T-helper 1 cell treated with Interleukin-12 subunit alpha and Interleukin-12 subunit beta and Interleukin-4 antibody, amounts not matched to agents 30 ng/mL and 1 ng/mL, for 36 hours (primary cell): ENCODE data around the gene DNPEP. TPM values are rescaled to one million over a fixed set of nuclear protein-coding genes. Genes with fewer than 3 reads are reported as not detected.
"Not testable (repeated sequence)": the region's sequence is repeated elsewhere in the genome, so short reads cannot be mapped to it uniquely, and the experiment has no call there.

Experiments
- intact Hi-C: fragments of 100-400 bp; cut with micrococcal nuclease; formaldehyde crosslinking; loops from one replicate; pipeline ENCODE4 v1.15.1; 2024
- total RNA-seq: library from RNA; stranded (reverse); gene quantifications from 2 replicates; pipeline ENCODE4 v1.2.3, GENCODE V29; 2022

The DNPEP gene
- total RNA-seq, 1 donor from 2014 or later: 81.0 TPM

GRCh38 chr2:219402665-219403515, 15.2 kb upstream of the DNPEP start:
- intact Hi-C loops: loop anchor here (1.0 kb wide), 4 partner anchors 31 to 239 kb away; partner anchors contain the start of gene SPEG

DNA sequence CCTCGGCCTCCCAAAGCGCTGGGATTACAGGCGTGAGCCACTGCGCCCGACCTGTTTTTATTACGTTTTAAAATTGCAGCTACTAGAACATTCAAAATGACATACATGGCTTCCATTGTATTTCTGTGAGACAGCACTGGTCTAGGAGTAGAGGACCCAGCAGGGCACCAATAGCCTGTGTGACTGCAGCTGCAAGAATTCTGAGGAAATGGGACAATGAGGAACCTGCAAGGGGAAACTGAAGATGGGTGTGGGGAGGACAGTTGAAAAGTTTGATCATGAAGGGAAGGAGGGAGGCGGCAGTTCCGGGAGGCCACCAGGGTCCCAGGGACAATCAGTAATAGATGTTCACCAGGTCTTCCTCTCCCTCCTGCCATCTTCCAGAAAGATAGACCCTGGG, 13.9 kb upstream of the DNPEP start:
- intact Hi-C loops: no loop called here

- intact Hi-C loops: no loop called here
These were observed 12.8 kb upstream of the DNPEP start for GRCh38 chr2:219400562-219400961.

DNA sequence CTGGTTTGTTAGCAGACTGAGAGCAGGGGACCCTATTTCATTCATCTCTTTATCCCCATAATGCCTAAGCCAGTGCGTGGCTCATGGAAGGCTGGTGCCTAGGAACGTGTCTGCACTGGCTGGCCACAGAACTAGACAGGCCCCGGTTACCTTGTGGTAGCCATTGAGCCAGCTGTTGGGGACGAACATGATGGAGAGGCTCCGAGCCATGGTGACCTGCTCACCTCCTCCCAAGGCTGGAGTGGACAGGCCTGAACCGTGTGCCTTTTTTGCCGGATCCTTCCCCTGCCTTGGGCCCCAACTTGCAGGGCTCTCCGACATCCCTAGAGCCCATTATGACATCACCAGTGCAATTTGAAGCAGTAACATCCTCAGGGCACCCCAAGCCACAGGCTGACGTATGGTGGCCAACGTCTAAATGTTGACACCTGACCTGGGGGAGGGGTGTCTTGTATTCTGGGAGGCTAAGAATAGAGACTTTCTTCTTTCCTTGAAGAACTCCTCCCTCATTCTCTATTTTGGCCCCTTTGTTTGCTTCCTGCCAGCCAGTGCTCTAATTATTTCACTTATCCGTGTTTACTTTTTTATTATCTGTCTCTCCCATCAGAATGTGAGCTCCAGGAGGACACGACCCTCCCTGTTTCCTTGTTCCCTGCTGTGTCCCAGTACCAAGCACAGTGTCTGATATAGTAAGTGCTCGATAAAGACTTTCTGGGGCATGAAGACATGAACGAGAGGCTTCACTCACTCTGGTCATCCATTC, 12.2 kb upstream of the DNPEP start:
- intact Hi-C loops: no loop called here

DNA sequence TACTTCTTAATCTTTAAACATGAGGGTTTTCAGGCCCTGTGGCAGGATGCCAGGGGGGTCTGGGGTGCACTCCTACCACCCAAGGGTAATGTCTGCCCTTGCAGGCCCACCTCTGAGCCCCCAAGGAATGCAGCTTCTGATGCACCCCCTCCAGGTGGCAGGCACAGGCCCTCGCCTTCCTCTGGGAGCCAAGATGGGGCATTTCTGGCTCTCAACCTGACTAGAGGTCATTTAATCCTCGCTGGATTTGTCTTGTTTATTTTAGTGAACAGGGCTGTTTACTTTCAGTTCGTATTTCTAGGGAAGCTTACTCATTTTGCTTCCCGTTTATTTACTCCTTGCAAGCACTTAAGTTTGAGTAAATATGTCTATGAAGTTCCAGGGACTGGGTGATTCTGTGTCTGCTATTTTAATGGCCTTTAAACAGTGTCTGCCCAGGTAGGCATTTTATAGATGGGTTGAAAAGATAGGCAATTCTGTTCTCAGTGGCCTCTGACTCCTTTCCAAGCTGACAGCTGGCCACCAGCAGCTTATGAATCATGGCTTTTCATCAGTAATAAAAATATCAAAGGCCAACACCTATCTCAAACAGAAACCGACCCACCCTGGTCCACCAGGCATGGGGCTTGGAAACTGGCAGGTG, 11.1 kb upstream of the DNPEP start:
- intact Hi-C loops: no loop called here

DNA sequence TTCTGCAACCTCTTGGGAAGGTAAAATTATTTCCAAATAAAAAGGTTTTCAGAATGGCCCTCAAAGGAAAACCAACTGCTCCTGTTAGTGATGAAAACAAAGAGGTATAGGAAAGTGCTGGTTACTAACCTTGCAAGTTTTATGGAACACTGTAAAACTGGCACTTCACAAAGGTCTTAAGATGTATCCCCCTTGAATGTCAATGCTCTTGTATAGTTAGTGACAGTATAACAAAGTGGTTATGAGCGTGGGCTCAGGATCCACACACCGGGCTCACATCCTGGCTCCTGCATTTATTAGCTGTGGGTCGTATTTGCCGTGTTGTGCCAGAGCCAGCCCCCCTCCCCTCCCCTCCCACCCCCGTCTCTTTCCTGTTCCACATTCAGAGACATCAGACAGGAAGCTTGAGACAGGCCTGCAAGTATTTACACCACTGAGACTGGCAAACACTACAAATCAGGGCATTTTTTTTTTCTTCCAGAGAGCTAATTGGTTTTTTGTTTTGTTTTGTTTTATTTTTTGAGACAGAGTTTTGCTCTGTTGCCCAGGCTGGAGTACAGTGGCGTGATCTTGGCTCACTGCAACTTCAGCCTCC, 9.2 kb upstream of the DNPEP start:
- intact Hi-C loops: no loop called here

GRCh38 chr2:219395609-219396008, 7.9 kb upstream of the DNPEP start:
- intact Hi-C loops: no loop called here

DNA sequence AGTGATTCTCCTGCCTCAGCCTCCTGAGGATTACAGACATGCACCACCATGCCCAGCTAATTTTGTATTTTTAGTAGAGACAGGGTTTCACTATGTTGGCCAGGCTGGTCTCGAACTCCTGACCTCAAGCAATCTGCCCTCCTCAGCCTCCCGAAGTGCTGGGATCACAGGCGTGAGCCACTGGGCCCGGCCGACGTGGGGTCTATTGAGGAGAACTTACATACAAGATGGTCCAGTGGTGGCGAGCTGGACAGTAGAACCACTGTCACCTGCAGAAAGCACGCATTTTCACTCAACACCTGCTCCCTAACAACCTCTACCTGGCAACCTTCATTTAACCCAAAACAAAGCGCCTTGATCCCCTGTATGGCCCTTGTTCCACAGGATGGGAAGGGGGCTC, 7.3 kb upstream of the DNPEP start:
- intact Hi-C loops: not testable (repeated sequence)

DNA sequence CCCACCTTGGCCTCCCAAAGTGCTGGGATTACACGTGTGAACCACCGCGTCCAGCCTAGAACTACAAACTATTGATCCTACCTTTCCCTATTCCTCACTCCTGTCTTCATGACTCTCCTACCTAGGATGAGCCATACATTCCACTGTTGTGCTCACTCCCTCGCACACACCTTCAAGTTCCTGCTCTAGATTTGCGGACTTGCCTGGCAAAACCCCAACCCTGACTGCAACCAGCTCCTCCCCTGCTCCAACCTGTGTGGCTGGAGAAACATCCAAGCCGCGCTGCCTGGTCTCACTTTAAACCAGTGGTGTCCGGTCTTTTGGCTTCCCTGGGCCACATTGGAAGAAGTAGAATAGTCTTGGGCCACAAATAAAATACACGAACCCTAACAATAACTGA, 5.0 kb upstream of the DNPEP start:
- intact Hi-C loops: no loop called here

DNA sequence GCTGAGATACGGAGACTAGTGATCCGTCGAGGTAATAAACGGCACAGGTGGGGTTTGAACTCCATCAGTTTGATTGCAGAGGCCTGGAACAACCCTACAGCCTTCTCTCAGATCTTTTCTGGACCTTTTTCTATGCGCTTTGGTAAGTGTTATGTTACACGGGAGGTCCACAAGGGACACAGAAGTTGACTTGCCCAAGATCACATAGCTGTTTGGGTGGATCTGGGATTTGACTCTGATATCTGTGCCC, 1.1 kb upstream of the DNPEP start:
- intact Hi-C loops: loop anchor here (1.0 to 5.0 kb wide), 17 partner anchors 95 to 990 kb away; partner anchors contain the start of genes BCS1L, CHPF, CNOT9 and CTDSP1

GRCh38 chr2:219388121-219388906, 602 bp upstream of the DNPEP start:
- intact Hi-C loops: loop anchor here (1.0 to 5.0 kb wide), 17 partner anchors 94 to 989 kb away; partner anchors contain the start of genes BCS1L, CHPF, CNOT9 and CTDSP1

DNA sequence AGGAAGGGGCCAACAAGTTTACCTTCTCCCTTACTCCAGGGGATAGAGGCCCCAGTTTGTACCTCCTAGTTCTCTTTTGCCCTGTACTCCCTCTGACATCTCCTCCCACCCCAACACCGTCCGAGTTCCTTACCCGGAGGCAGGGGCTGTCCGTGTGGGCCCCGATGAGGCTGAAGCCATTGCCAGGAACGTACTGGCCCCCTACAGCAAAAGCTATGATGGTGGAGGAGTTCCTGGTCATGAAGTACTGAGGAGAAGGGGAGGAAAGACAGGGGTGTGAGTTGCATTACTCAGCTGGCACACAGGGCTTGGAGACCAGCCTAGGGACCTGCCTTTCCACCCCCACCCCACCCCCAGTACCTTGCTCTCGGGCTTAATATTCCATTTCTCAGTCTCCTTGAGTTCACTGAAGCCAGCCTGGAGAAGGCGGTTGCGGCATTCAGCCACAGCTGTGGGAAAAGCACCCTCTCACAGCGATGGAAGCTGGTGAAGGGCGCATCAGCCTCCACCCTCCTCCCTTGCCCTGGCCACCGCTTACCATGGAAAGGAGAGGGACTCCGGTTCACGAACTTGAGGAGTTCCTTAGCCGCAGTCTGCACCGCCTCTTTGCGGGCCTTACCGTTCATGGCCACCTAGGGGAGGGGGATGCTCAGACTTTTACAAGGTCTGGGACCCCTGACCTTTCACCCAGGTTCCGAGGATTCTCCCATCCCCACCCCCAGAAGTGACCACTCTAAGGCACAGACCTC, 1.0 kb downstream of the DNPEP start:
- intact Hi-C loops: loop anchor here (1.0 to 5.0 kb wide), 3 partner anchors 676 to 1099 kb away; partner anchors contain the start of genes RNF25, STK36 and TTLL4

GRCh38 chr2:219385958-219386520, 1.7 kb downstream of the DNPEP start:
- intact Hi-C loops: loop anchor here (5.0 kb wide), 1 partner anchor 714 kb away; the partner anchor contains the start of genes RNF25 and STK36

DNA sequence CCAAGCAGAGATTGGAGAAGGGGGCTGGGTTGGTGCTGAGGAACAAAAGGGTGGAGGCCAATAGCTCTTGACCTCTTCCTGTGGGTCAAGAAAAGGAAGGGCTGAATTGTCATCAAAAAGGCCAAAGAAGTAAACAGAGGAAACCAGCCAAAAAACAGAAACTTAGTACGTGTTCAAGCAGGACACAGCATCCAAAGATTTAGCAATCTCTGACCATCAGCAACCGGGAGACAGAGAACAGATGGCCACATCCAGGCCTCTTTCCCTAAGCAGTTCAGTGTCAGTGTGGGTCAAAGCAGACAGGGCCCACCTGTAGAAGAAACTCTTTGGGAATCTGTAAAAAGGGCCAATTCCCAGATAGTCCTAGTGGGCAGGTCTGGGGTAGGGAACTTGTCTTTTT, 2.9 kb downstream of the DNPEP start:
- intact Hi-C loops: loop anchor here (5.0 kb wide), 1 partner anchor 713 kb away; the partner anchor contains the start of genes RNF25 and STK36

DNA sequence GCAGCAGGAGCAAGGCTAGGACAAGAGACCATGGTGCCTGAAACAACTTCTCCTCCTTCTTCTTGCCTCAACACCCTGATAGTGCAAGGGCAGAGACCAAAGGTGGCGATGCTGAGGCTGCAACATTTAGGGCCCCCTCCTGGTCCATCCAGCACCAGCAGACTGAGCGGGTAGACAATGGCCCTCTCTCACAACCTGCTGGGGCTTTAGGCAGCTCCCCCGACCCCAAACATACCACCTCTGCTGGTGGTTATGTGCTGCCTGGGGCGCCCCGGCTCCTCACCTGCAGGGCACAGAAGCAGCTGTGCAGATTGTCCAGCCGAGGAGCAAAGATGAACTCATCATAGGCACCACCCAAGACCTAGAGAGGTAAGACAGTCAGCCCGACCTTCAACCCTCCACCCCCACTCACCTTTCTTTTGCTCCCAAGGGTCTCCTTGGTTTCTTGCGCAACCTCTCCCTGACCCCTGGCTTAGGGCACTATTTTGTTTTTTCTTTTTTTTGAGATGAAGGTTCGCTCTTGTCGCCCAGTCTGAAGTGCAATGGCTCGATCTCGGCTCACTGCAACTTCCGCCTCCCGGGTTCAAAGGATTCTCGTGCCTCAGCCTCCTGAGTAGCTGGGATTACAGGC, 3.5 kb downstream of the DNPEP start:
- intact Hi-C loops: no loop called here

- intact Hi-C loops: no loop called here
These were observed 6.3 kb downstream of the DNPEP start for GRCh38 chr2:219381448-219381847.

DNA sequence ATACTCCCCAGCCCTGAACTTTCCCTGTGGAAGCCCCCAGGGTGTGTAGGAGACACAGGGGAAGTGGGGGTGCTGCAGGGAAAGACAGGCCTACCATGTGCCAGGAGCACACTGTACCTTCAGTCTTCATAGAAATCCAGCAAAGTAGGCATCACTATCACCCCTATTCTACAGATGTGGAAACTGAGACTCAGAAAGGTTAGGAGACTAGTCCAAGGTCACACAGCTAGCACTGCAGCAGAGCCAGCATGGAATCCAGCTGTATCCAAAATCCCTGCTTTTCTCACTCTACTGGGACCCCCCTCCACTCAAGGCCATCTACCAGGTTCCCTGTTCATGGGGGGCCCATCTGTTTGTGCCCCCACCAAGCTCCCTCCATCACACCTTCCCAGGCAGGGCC, 6.8 kb downstream of the DNPEP start:
- intact Hi-C loops: no loop called here

DNA sequence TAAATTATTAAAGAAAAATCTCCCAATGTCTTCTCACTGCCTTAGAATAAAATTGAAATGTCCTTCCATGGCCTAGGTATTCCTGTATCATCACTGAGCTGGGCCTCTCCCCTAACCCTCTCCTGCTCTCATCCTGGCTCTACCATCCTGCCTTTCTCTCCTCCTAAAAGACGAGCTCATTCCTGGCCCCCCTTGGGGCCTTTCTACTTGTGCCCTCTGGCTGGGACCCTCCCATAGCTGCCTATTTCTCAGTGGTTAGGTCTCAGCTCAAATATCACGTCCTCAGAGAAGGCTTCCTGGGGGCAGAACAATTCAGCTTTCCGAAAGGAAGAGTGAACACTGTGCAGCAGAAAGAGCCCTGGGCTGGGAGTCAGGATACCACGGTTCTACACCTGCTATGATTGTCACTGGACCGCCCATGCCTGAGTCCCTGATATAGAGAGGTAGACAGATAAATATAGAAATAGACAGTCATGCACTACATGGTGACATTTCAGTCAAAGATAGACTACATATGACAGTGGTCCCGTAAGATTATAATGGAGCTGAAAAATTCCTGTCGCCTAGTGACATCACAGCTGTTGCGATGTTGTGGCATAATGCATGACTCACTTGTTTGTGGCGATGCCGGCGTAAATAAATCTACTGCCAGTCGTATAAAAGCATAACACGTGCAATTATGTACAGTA, 9.4 kb downstream of the DNPEP start:
- intact Hi-C loops: no loop called here
